HepG2 (cell line): ENCODE results near the gene PLD1.

ENCODE experiments used
- ARNT ChIP-seq: fragments of 450-650 bp; IDR thresholded peaks from 2 replicates; pipeline ENCODE4 v1.6.1; 2017
- EHMT2 ChIP-seq: fragments of 200-600 bp; sonication (generic); IDR thresholded peaks from 2 replicates; pipeline ENCODE4 v1.7.0; 2017; ENCODE audit warnings: antibody characterized with exemption, low read depth, low read length, borderline replicate concordance
- FOXK1 ChIP-seq: sonication (generic); formaldehyde crosslinking; IDR thresholded peaks from 2 replicates; pipeline ENCODE4 v1.4.0; 2020; ENCODE audit warnings: low read depth, missing genetic modification reagents, borderline replicate concordance
- IRX3 ChIP-seq: sonication (generic); formaldehyde crosslinking; IDR thresholded peaks from 2 replicates; pipeline ENCODE4 v1.8.1; 2023; ENCODE audit warnings: mild to moderate bottlenecking, low read depth, missing genetic modification reagents, borderline replicate concordance
- PCBP2 ChIP-seq: fragments of 200-400 bp; formaldehyde crosslinking; optimal IDR thresholded peaks from 2 replicates; pipeline ENCODE3; 2018; ENCODE audit warnings: low read length, low read depth; ENCODE audit not compliant: poor library complexity, severe bottlenecking
- POLR2AphosphoS5 ChIP-seq: IDR thresholded peaks from 2 replicates; pipeline ENCODE4 v1.6.1; 2012; ENCODE audit warnings: low read depth, low read length
- SMYD3 ChIP-seq: sonication (generic); formaldehyde crosslinking; IDR thresholded peaks from 2 replicates; pipeline ENCODE4 v1.8.1; 2023; ENCODE audit warnings: mild to moderate bottlenecking, missing genetic modification reagents
- SRF ChIP-seq: IDR thresholded peaks from 2 replicates; pipeline ENCODE4 v1.6.1; 2011; ENCODE audit warnings: mild to moderate bottlenecking, low read depth, low read length, moderate library complexity
- U2AF1 ChIP-seq: fragments of 200-400 bp; formaldehyde crosslinking; optimal IDR thresholded peaks from 2 replicates; pipeline ENCODE3; 2017; ENCODE audit warnings: mild to moderate bottlenecking, low read depth, low read length
- TF ChIP-seq, protein P1 (sequence below): sonication (generic); formaldehyde crosslinking; IDR thresholded peaks from 2 replicates; pipeline ENCODE4 v1.4.0; 2020; ENCODE audit warnings: low read depth, mild to moderate bottlenecking, missing genetic modification reagents
- TF ChIP-seq, protein P2 (sequence below): IDR thresholded peaks from 2 replicates; pipeline ENCODE4 v1.6.1; 2012; ENCODE audit warnings: inconsistent platforms

DNA sequence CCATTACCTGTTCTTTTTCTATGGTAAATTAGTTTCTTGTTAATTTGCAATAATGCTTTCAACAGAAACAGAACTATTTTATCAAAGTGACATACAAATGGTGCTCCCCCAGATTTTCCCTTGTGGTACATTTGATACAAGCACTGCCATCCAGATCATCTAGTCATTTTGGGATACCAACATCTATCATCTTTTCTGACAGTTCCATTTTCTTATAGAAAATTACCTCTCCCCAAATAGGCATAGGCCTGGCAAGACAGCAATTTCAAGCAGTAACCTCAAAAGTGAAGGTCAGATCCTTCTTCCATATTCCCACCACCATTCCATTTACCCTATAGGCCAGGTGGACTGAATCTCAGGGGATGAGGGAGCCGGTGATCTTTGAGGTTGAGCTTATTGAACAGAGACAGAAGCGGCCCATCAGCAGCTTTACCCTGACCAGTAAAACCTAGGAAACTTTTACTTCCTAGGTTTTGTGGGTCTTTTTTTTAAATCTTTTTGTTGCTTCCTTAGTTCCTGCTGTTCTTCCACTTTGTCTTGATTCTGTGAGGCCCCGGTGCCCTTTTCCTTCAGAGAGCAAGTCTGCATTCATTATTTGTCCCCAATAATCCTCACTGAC, 3.1 kb upstream of the PLD1 start:
- TF ChIP-seq PCBP2 (no peak), ARNT (no peak), U2AF1 (no peak), SRF (no peak), FOXK1 (CRISPR knock-in tag) (no peak), SMYD3 (no peak), POLR2AphosphoS5 (no peak), IRX3 (CRISPR knock-in tag) (no peak), EHMT2 (no peak)
- TF ChIP-seq, protein P1, sequence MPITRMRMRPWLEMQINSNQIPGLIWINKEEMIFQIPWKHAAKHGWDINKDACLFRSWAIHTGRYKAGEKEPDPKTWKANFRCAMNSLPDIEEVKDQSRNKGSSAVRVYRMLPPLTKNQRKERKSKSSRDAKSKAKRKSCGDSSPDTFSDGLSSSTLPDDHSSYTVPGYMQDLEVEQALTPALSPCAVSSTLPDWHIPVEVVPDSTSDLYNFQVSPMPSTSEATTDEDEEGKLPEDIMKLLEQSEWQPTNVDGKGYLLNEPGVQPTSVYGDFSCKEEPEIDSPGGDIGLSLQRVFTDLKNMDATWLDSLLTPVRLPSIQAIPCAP (CRISPR knock-in tag) = no peak
- TF ChIP-seq, protein P2, sequence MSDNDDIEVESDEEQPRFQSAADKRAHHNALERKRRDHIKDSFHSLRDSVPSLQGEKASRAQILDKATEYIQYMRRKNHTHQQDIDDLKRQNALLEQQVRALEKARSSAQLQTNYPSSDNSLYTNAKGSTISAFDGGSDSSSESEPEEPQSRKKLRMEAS = no peak
